Fibroblast of lung (primary cell): ENCODE measurements around the gene NTMT2. TPM values are rescaled to one million over a fixed set of nuclear protein-coding genes. Genes with fewer than 3 reads are reported as not detected.
A peak's percentile ranks its signal among the peaks of the same experiment; 100 is the strongest.

ENCODE experiments used
- DNase-seq, 2 donors: peaks; one replicate each; pipeline versions ENCODE4 v3.0.0 to v3.0.0-alpha.2; 2010; ENCODE audit warnings: low read depth in 2 of 2
- H2AFZ ChIP-seq: 2 replicates; pipeline ENCODE4 v1.5.1; 2012; ENCODE audit warnings: low read length, control low read depth, inconsistent platforms
- H3K27ac ChIP-seq: 2 replicates; pipeline ENCODE4 v1.5.1; 2011; ENCODE audit warnings: low read length, control low read depth; ENCODE audit not compliant: insufficient read depth
- H3K27me3 ChIP-seq: 2 replicates; pipeline ENCODE4 v1.5.1; 2011; ENCODE audit warnings: mild to moderate bottlenecking, low read length; ENCODE audit not compliant: control insufficient read depth, insufficient read depth
- H3K36me3 ChIP-seq: 2 replicates; pipeline ENCODE4 v1.5.1; 2011; ENCODE audit warnings: low read length; ENCODE audit not compliant: control insufficient read depth, insufficient read depth
- H3K4me1 ChIP-seq: 2 replicates; pipeline ENCODE4 v1.5.1; 2011; ENCODE audit warnings: low read length; ENCODE audit not compliant: control insufficient read depth, insufficient read depth; ENCODE audit errors: extremely low read depth
- H3K4me2 ChIP-seq: 2 replicates; pipeline ENCODE4 v1.5.1; 2011; ENCODE audit warnings: low read length, control low read depth; ENCODE audit not compliant: insufficient read depth; ENCODE audit errors: extremely low read depth
- H3K4me3 ChIP-seq, 4 experiments: fragments of 200-600 bp in 1 of 4; sonication (generic) in 1 of 4; replicated peaks in 1 of 4; 2 replicates each; pipeline ENCODE4 v1.5.1; 2011 to 2016; ENCODE audit warnings: low read length in 4 of 4, low read depth in 3 of 4, mild to moderate bottlenecking in 3 of 4, control low read depth in 2 of 4, inconsistent platforms in 1 of 4, mixed read lengths in 1 of 4; ENCODE audit not compliant: insufficient read depth in 1 of 4; ENCODE audit errors: control extremely low read depth in 1 of 4
- H3K79me2 ChIP-seq: 2 replicates; pipeline ENCODE4 v1.5.1; 2012; ENCODE audit warnings: mild to moderate bottlenecking, low read length, inconsistent platforms; ENCODE audit not compliant: control insufficient read depth, insufficient read depth
- H3K9ac ChIP-seq: 2 replicates; pipeline ENCODE4 v1.5.1; 2011; ENCODE audit warnings: mild to moderate bottlenecking, low read length, control low read depth; ENCODE audit not compliant: insufficient read depth
- H3K9me3 ChIP-seq: 2 replicates; pipeline ENCODE4 v1.5.1; 2012; ENCODE audit warnings: low read depth, low read length; ENCODE audit not compliant: control insufficient read depth, insufficient read depth
- H4K20me1 ChIP-seq: 2 replicates; pipeline ENCODE4 v1.5.1; 2011; ENCODE audit warnings: low read length; ENCODE audit not compliant: control insufficient read depth, insufficient read depth; ENCODE audit errors: extremely low read depth
- CTCF ChIP-seq, 2 donors: IDR thresholded peaks in 1 of 2; conservative IDR thresholded peaks in 1 of 2; 1 replicate in 1 of 2; 2 replicates in 1 of 2; pipeline ENCODE4 v1.5.1; 2011 to 2012; ENCODE audit warnings: low read length in 2 of 2, control low read depth in 1 of 2, inconsistent platforms in 1 of 2, low read depth in 1 of 2, mild to moderate bottlenecking in 1 of 2
- EZH2 ChIP-seq: IDR thresholded peaks from 2 replicates; pipeline ENCODE4 v1.5.1; 2012; ENCODE audit warnings: low read length, control low read depth, mild to moderate bottlenecking; ENCODE audit errors: missing control alignments
- polyA plus RNA-seq, 2 donors: library from polyadenylated mRNA; depleted of rRNA in 1 of 2; stranded (reverse) in 1 of 2; unstranded in 1 of 2; fragments of >200 nt; gene quantifications; 2 replicates each; pipeline ENCODE4 v1.2.1, GENCODE V29; 2011 to 2012; ENCODE audit warnings: missing spikeins in 1 of 2
- total RNA-seq: library from RNA; depleted of rRNA; stranded (reverse); fragments of >200 nt; gene quantifications from 2 replicates; pipeline ENCODE4 v1.2.1, GENCODE V29; 2014

NTMT2 gene
- total and polyA plus RNA-seq, 2 donors (not counting 1 experiment from before 2014, with no cell fraction given) = not detected

GRCh38 chr1:170145061-170145460 is 698 bp upstream of the NTMT2 start:
- Histone ChIP-seq H3K27me3 (no peaks in the 10 kb centered on the region), H2AFZ (no peak overlapping the region), H3K9ac (no peak overlapping the region), H3K4me2 (no peak overlapping the region), H3K36me3 (no peaks in the 10 kb centered on the region), H4K20me1 (no peaks in the 10 kb centered on the region), H3K4me3 (no peak overlapping the region), H3K4me1 (no peaks in the 10 kb centered on the region), H3K27ac (no peak overlapping the region), H3K79me2 (no peaks in the 10 kb centered on the region), H3K9me3 (no peaks in the 10 kb centered on the region)
- TF ChIP-seq EZH2 = no peak
- no peak for TF ChIP-seq CTCF (conservative IDR thresholded peaks at IDR 0.05 in 1 of 2, IDR thresholded peaks at IDR 0.05 in 1 of 2; ENCODE audit: low read depth in 1 of 2, low read length in 2 of 2)
- no peak for DNase-seq

GRCh38 chr1:170146720-170147263 is 1.0 kb downstream of the NTMT2 start:
- no peaks in the 10 kb centered on the region for H3K4me1 ChIP-seq
- no peaks in the 10 kb centered on the region for H3K27me3 ChIP-seq
- H3K4me3 ChIP-seq = no peak overlapping the region
- H3K4me2 ChIP-seq = no peak overlapping the region
- H3K27ac ChIP-seq = no peak overlapping the region
- H3K79me2 ChIP-seq = no peaks in the 10 kb centered on the region
- peak in 1 of 2 donors; percentile 20 for DNase-seq
- no peak overlapping the region for H2AFZ ChIP-seq
- TF ChIP-seq EZH2 = no peak
- TF ChIP-seq CTCF (conservative IDR thresholded peaks at IDR 0.05 in 1 of 2, IDR thresholded peaks at IDR 0.05 in 1 of 2; ENCODE audit: low read depth in 1 of 2, low read length in 2 of 2) = no peak
- no peak overlapping the region for H3K9ac ChIP-seq
- H3K9me3 ChIP-seq = no peaks in the 10 kb centered on the region
- no peaks in the 10 kb centered on the region for H3K36me3 ChIP-seq
- H4K20me1 ChIP-seq = no peaks in the 10 kb centered on the region

- Histone ChIP-seq H4K20me1 (no peaks in the 10 kb centered on the region), H3K79me2 (no peaks in the 10 kb centered on the region), H3K4me3 (no peak overlapping the region), H3K4me2 (no peak overlapping the region), H3K36me3 (no peaks in the 10 kb centered on the region), H2AFZ (no peak overlapping the region), H3K27me3 (no peaks in the 10 kb centered on the region), H3K27ac (no peak overlapping the region), H3K4me1 (no peaks in the 10 kb centered on the region), H3K9ac (no peak overlapping the region), H3K9me3 (no peaks in the 10 kb centered on the region)
- DNase-seq = no peak
- TF ChIP-seq EZH2 = no peak
- TF ChIP-seq CTCF (conservative IDR thresholded peaks at IDR 0.05 in 1 of 2, IDR thresholded peaks at IDR 0.05 in 1 of 2; ENCODE audit: low read depth in 1 of 2, low read length in 2 of 2) = no peak
Observed at GRCh38 chr1:170149241-170149640, 3.5 kb downstream of the NTMT2 start.
